Esophagus muscularis mucosa (tissue), 4 donors: ENCODE data around the gene BCAT1. TPM values are rescaled to one million over a fixed set of nuclear protein-coding genes. Genes with fewer than 3 reads are reported as not detected.

Experiments used
- DNase-seq: peaks from one replicate; pipeline ENCODE4 v3.0.0-alpha.2; 2017; ENCODE audit errors: extremely low spot score
- H3K27ac ChIP-seq, 4 donors: fragments of 200-600 bp; sonication (generic); replicated peaks in 1 of 4; 1 replicate in 3 of 4; 2 replicates in 1 of 4; pipeline ENCODE4 v1.5.1; 2016 to 2019; ENCODE audit warnings: mild to moderate bottlenecking in 1 of 4
- H3K27me3 ChIP-seq, 4 donors: fragments of 200-600 bp; sonication (generic); one replicate each; pipeline versions ENCODE4 v1.5.1 to v1.6.0; 2016 to 2019
- H3K36me3 ChIP-seq, 4 donors: fragments of 200-600 bp; sonication (generic); one replicate each; pipeline ENCODE4 v1.5.1; 2016 to 2019
- H3K4me1 ChIP-seq, 4 donors: fragments of 200-600 bp; sonication (generic); one replicate each; pipeline ENCODE4 v1.5.1; 2016 to 2019
- H3K4me3 ChIP-seq, 4 donors: fragments of 200-600 bp; sonication (generic); 1 replicate in 2 of 4; 2 replicates in 2 of 4; pipeline ENCODE4 v1.5.1; 2016 to 2019; ENCODE audit warnings: mild to moderate bottlenecking in 4 of 4, moderate library complexity in 1 of 4
- H3K9me3 ChIP-seq, 4 donors: fragments of 200-600 bp; sonication (generic); 1 replicate in 3 of 4; 2 replicates in 1 of 4; pipeline ENCODE4 v1.5.1; 2016 to 2019
- CTCF ChIP-seq, 3 experiments: fragments of 200-600 bp in 2 of 3; fragments of 450-650 bp in 1 of 3; sonication (generic) in 2 of 3; IDR thresholded peaks; one replicate each; pipeline ENCODE4 v1.5.1; 2017 to 2019; ENCODE audit warnings: antibody characterized with exemption in 3 of 3, mild to moderate bottlenecking in 2 of 3, moderate library complexity in 1 of 3
- EP300 ChIP-seq: sonication (generic); formaldehyde crosslinking; IDR thresholded peaks from one replicate; pipeline ENCODE4 v1.6.1; 2017; ENCODE audit warnings: antibody characterized with exemption
- POLR2A ChIP-seq: fragments of 450-650 bp; IDR thresholded peaks from one replicate; pipeline ENCODE4 v1.6.1; 2017; ENCODE audit warnings: antibody characterized with exemption, moderate library complexity, mild to moderate bottlenecking, low read depth
- POLR2AphosphoS5 ChIP-seq, 2 donors: sonication (generic); formaldehyde crosslinking; IDR thresholded peaks; one replicate each; pipeline ENCODE4 v1.6.1; 2017; ENCODE audit warnings: antibody characterized with exemption in 2 of 2
- WGBS: methylation state at CpG from one replicate; pipeline ENCODE4 v1.1.5; 2018; 5-methylcytosine and 5-hydroxymethylcytosine counted together
- intact Hi-C: fragments of 100-400 bp; cut with DNase I; formaldehyde crosslinking; loops from one replicate; pipeline ENCODE4 v1.15.1; 2023
- total RNA-seq, 4 donors: library from RNA; depleted of rRNA; stranded (reverse); fragments of >200 nt; gene quantifications; one replicate each; pipeline versions ENCODE4 v1.1.0 to v1.2.1, GENCODE V29; 2016

Gene BCAT1
- total RNA-seq, 4 donors from 2014 or later = 9.1 to 23.4 (median 14.7) TPM

GRCh38 chr12:24881724-24882371, 67.1 kb downstream of the BCAT1 start:
- Histone ChIP-seq H3K9me3 (no peaks in the 10 kb centered on the region), H3K4me1 (peaks cover 0 to 5% (median 0%) of the 10 kb centered on the region in 4 donors), H3K4me3 (no peak overlapping the region), H3K36me3 (no peaks in the 10 kb centered on the region), H3K27me3 (no peaks in the 10 kb centered on the region), H3K27ac (no peak overlapping the region)
- 99% methylated on average over 4 of the region's 4 CpGs for WGBS
- TF ChIP-seq EP300 = no peak
- no peak for TF ChIP-seq POLR2A
- TF ChIP-seq POLR2AphosphoS5 (IDR thresholded peaks at IDR 0.05) = no peak
- TF ChIP-seq CTCF (IDR thresholded peaks at IDR 0.05) = no peak
- intact Hi-C loops = no loop called here
- no peak for DNase-seq

- Histone ChIP-seq H3K9me3 (no peaks in the 10 kb centered on the region), H3K4me1 (peaks cover 0 to 5% (median 0%) of the 10 kb centered on the region in 4 donors), H3K27me3 (no peaks in the 10 kb centered on the region), H3K4me3 (no peak overlapping the region), H3K27ac (no peak overlapping the region), H3K36me3 (no peaks in the 10 kb centered on the region)
- intact Hi-C loops = no loop called here
- DNase-seq = no peak
- WGBS = 93% methylated on average over 8 of the region's 8 CpGs
- TF ChIP-seq POLR2A = no peak
- TF ChIP-seq CTCF (IDR thresholded peaks at IDR 0.05) = no peak
- no peak for TF ChIP-seq POLR2AphosphoS5 (IDR thresholded peaks at IDR 0.05)
- TF ChIP-seq EP300 = no peak
Measured at GRCh38 chr12:24881227-24881626, 67.7 kb downstream of the BCAT1 start.

GRCh38 chr12:24880732-24881131, 68.2 kb downstream of the BCAT1 start:
- H3K4me3 ChIP-seq = no peak overlapping the region
- H3K9me3 ChIP-seq = no peaks in the 10 kb centered on the region
- 92% methylated on average over 5 of the region's 5 CpGs for WGBS
- peaks cover 0 to 5% (median 0%) of the 10 kb centered on the region in 4 donors for H3K4me1 ChIP-seq
- TF ChIP-seq POLR2A = no peak
- no peak for TF ChIP-seq POLR2AphosphoS5 (IDR thresholded peaks at IDR 0.05)
- no peak for TF ChIP-seq CTCF (IDR thresholded peaks at IDR 0.05)
- no peak for TF ChIP-seq EP300
- intact Hi-C loops = no loop called here
- H3K36me3 ChIP-seq = no peaks in the 10 kb centered on the region
- no peaks in the 10 kb centered on the region for H3K27me3 ChIP-seq
- no peak overlapping the region for H3K27ac ChIP-seq
- DNase-seq = no peak

- intact Hi-C loops = no loop called here
- 88% methylated on average over 2 of the region's 2 CpGs for WGBS
- no peaks in the 10 kb centered on the region for H3K27me3 ChIP-seq
- TF ChIP-seq CTCF (IDR thresholded peaks at IDR 0.05) (no peak), POLR2A (no peak), EP300 (no peak), POLR2AphosphoS5 (IDR thresholded peaks at IDR 0.05) (no peak)
- H3K4me1 ChIP-seq = peaks cover 0 to 5% (median 0%) of the 10 kb centered on the region in 4 donors
- DNase-seq = no peak
- no peaks in the 10 kb centered on the region for H3K36me3 ChIP-seq
- no peak overlapping the region for H3K27ac ChIP-seq
- H3K4me3 ChIP-seq = no peak overlapping the region
- no peaks in the 10 kb centered on the region for H3K9me3 ChIP-seq
Measured at GRCh38 chr12:24879644-24880043, 69.3 kb downstream of the BCAT1 start.

- WGBS = 99% methylated on average over 3 of the region's 3 CpGs
- Histone ChIP-seq H3K36me3 (no peaks in the 10 kb centered on the region), H3K9me3 (no peaks in the 10 kb centered on the region), H3K4me1 (no peaks in the 10 kb centered on the region), H3K27ac (no peak overlapping the region), H3K4me3 (no peak overlapping the region), H3K27me3 (no peaks in the 10 kb centered on the region)
- TF ChIP-seq POLR2A (no peak), CTCF (IDR thresholded peaks at IDR 0.05) (no peak), EP300 (no peak), POLR2AphosphoS5 (IDR thresholded peaks at IDR 0.05) (no peak)
- intact Hi-C loops = no loop called here
- no peak for DNase-seq
Measured at GRCh38 chr12:24875014-24875413, 73.9 kb downstream of the BCAT1 start.
